NCI-H2171 treated with DMSO at 0.1 percent for 48 hours (cell line): ENCODE measurements around the gene DBNL.

ENCODE experiments used
- DNase-seq: peaks from one replicate; lab custom pipeline; 2025; lab: John Stamatoyannopoulos, UW

The DBNL gene

GRCh38 chr7:44100458-44101302 is 56.2 kb downstream of the DBNL start:
- no peak for DNase-seq

GRCh38 chr7:44101303-44101965 is 56.9 kb downstream of the DBNL start:
- no peak for DNase-seq

GRCh38 chr7:44101966-44102845 is 57.7 kb downstream of the DBNL start:
- no peak for DNase-seq

GRCh38 chr7:44102846-44103565 is 58.5 kb downstream of the DBNL start:
- DNase-seq: no peak

- no peak for DNase-seq
These were observed 59.0 kb downstream of the DBNL start for GRCh38 chr7:44103566-44103922.

GRCh38 chr7:44103923-44104859 is 59.7 kb downstream of the DBNL start, which contains the start of gene AEBP1:
Gene AEBP1, plus strand, starts transcription at chr7:44104345. Its CDS starts 321 bp downstream, at chr7:44104666.
- no peak for DNase-seq

GRCh38 chr7:44104860-44105771 is 60.6 kb downstream of the DBNL start:
- no peak for DNase-seq

- DNase-seq: no peak
These were observed 61.3 kb downstream of the DBNL start for GRCh38 chr7:44105832-44106231.

GRCh38 chr7:44106311-44107065 is 62.0 kb downstream of the DBNL start:
- no peak for DNase-seq

- no peak for DNase-seq
These were observed 62.8 kb downstream of the DBNL start for GRCh38 chr7:44107116-44107960.

GRCh38 chr7:44107961-44108767 is 63.7 kb downstream of the DBNL start:
- no peak for DNase-seq

GRCh38 chr7:44108768-44109750 is 64.6 kb downstream of the DBNL start:
- no peak for DNase-seq

- no peak for DNase-seq
These were observed 65.5 kb downstream of the DBNL start for GRCh38 chr7:44109991-44110390.

GRCh38 chr7:44110719-44111635 is 66.5 kb downstream of the DBNL start:
- DNase-seq: no peak
